HEK293 (cell line): Measurements from ENCODE around the gene BCOR.

ENCODE experiments used
- CTCF ChIA-PET: fragments of 350-600 bp; formaldehyde crosslinking; extraction: SDS; loops from one replicate; lab custom pipeline; 2021; ENCODE audit warnings: antibody characterized with exemption; lab: Yijun Ruan, JAX
- POLR2A ChIA-PET: fragments of 300-600 bp; formaldehyde crosslinking; extraction: SDS; loops from one replicate; lab custom pipeline; 2020; ENCODE audit warnings: antibody characterized with exemption, inconsistent platforms; lab: Yijun Ruan, JAX
- H3K27ac ChIP-seq: fragments of 200-500 bp; sonication (Bioruptor generic); 2 replicates; pipeline ENCODE4 v1.5.1; 2014; ENCODE audit warnings: low read depth, low read length, control low read depth, inconsistent platforms; ENCODE audit errors: extremely low read depth
- H3K36me3 ChIP-seq, 2 experiments: fragments of 200-500 bp in 1 of 2; sonication (Bioruptor generic) in 1 of 2; 1 replicate in 1 of 2; 2 replicates in 1 of 2; pipeline ENCODE4 v1.5.1; 2014 to 2017; ENCODE audit warnings: inconsistent platforms in 2 of 2, low read length in 2 of 2; ENCODE audit not compliant: control insufficient read depth in 2 of 2, insufficient read depth in 1 of 2
- H3K4me1 ChIP-seq: fragments of 200-500 bp; sonication (Bioruptor generic); 2 replicates; pipeline ENCODE4 v1.5.1; 2014; ENCODE audit warnings: mild to moderate bottlenecking, low read length, inconsistent platforms; ENCODE audit not compliant: control insufficient read depth, insufficient read depth
- H3K4me3 ChIP-seq: 2 replicates; pipeline ENCODE4 v1.5.1; 2011; ENCODE audit warnings: low read depth, mild to moderate bottlenecking, control low read depth, low read length, moderate library complexity
- H3K9me3 ChIP-seq: fragments of 200-500 bp; sonication (Bioruptor generic); 2 replicates; pipeline ENCODE4 v1.5.1; 2014; ENCODE audit warnings: low read depth, low read length, inconsistent platforms; ENCODE audit not compliant: control insufficient read depth, insufficient read depth
- BCL11A ChIP-seq: fragments of 450-650 bp; formaldehyde crosslinking; IDR thresholded peaks from 2 replicates; pipeline ENCODE4 v1.5.1; 2016; ENCODE audit warnings: low read depth, missing biosample characterization, missing genetic modification characterization
- GFI1B ChIP-seq: fragments of 450-650 bp; formaldehyde crosslinking; IDR thresholded peaks from 2 replicates; pipeline ENCODE4 v1.5.1; 2016; ENCODE audit warnings: missing biosample characterization, missing genetic modification characterization
- GLIS1 ChIP-seq: fragments of 450-650 bp; formaldehyde crosslinking; IDR thresholded peaks from 2 replicates; pipeline ENCODE4 v1.5.1; 2016; ENCODE audit warnings: missing biosample characterization, missing genetic modification characterization
- PRDM4 ChIP-seq: fragments of 450-650 bp; formaldehyde crosslinking; IDR thresholded peaks from 2 replicates; pipeline ENCODE4 v1.5.1; 2017; ENCODE audit warnings: missing biosample characterization, missing genetic modification characterization
- REST ChIP-seq: fragments of 450-650 bp; formaldehyde crosslinking; IDR thresholded peaks from 2 replicates; pipeline ENCODE4 v1.5.1; 2016; ENCODE audit warnings: missing biosample characterization, missing genetic modification characterization
- ZFP41 ChIP-seq: fragments of 450-650 bp; formaldehyde crosslinking; IDR thresholded peaks from 2 replicates; pipeline ENCODE4 v1.5.1; 2016; ENCODE audit warnings: missing biosample characterization, missing genetic modification characterization, borderline replicate concordance
- ZNF148 ChIP-seq: fragments of 450-650 bp; formaldehyde crosslinking; IDR thresholded peaks from 2 replicates; pipeline ENCODE4 v1.5.0; 2017; ENCODE audit warnings: missing biosample characterization, missing genetic modification characterization, borderline replicate concordance
- ZNF302 ChIP-seq: fragments of 450-650 bp; formaldehyde crosslinking; IDR thresholded peaks from 2 replicates; pipeline ENCODE4 v1.5.1; 2016; ENCODE audit warnings: missing biosample characterization, missing genetic modification characterization, low read depth
- ZNF362 ChIP-seq: fragments of 450-650 bp; formaldehyde crosslinking; IDR thresholded peaks from 2 replicates; pipeline ENCODE4 v1.5.1; 2016; ENCODE audit warnings: missing biosample characterization, missing genetic modification characterization
- ZNF639 ChIP-seq: fragments of 450-650 bp; formaldehyde crosslinking; IDR thresholded peaks from 2 replicates; pipeline ENCODE4 v1.5.1; 2016; ENCODE audit warnings: missing biosample characterization, missing genetic modification characterization
- ZNF664 ChIP-seq: fragments of 450-650 bp; formaldehyde crosslinking; IDR thresholded peaks from 2 replicates; pipeline ENCODE4 v1.5.1; 2016; ENCODE audit warnings: missing biosample characterization, missing genetic modification characterization

BCOR gene

DNA sequence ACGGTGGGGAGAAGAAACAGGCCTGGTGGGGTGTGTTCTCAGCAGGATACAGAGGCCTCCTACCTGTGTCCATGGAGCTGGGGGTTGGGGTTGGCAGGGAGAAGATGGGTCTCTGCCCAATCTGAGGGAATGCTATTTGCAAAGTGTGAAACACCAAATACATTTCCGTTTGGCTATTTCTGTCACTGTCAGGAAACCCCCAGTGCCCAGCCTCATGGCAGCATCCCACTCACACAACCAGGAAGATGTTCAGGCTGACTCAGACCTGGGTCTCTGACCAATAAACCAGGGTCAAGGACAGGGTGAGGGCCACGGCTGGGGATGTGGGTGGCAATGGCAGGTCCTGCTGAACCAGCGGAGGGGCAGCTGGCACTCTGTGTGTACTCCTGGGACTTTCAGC, 41.3 kb downstream of the BCOR start:
- Histone ChIP-seq H3K4me3 (no peak overlapping the region), H3K4me1 (no peaks in the 10 kb centered on the region), H3K27ac (no peak overlapping the region), H3K9me3 (peaks cover 2% of the 10 kb centered on the region; the same call in 1 of the 2 replicates), H3K36me3 (peaks cover 40 to 100% of the 10 kb centered on the region in 2 experiments)
- CTCF ChIA-PET = interaction anchor here (0.6 to 1.0 kb wide), 3 partner anchors 43 to 242 kb away, joined by 3 to 5 read pairs (median 3); no protein-coding TSS in a partner anchor
- POLR2A ChIA-PET = no interaction called here
- TF ChIP-seq GFI1B (tag by site-specific recombination) = no peak
- TF ChIP-seq GLIS1 = peak; percentile 41; the same call in 1 of the 2 replicates

DNA sequence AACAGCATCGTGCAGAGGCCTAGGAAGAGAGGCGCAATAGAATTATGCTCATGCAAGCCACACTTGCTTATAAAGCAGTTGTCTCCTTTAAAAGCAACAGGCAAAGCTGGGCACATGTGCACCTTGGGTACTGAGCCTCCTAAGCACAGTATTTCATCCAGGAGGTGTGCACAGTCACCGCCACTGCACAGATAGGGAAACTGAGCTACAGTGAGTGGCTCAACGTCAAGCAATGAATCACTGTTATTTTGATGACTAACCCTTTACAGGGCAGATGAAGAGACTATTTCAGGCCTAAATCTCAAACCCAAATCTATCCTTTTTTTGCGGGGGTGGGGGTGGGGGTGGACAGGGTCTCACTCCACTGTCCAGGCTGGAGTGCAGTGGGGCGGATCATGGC, 42.3 kb downstream of the BCOR start:
- H3K4me3 ChIP-seq = no peak overlapping the region
- H3K4me1 ChIP-seq = no peaks in the 10 kb centered on the region
- TF ChIP-seq ZNF664 (tag by site-specific recombination) = no peak
- TF ChIP-seq ZNF362 (tag by site-specific recombination) = no peak
- no peak for TF ChIP-seq ZNF302
- no peak for TF ChIP-seq PRDM4
- no peak for TF ChIP-seq ZNF639 (tag by site-specific recombination)
- TF ChIP-seq BCL11A = no peak
- TF ChIP-seq REST (tag by site-specific recombination) = no peak
- no peak for TF ChIP-seq ZNF148 (tag by site-specific recombination)
- TF ChIP-seq ZFP41 (tag by site-specific recombination) = no peak
- no peak for TF ChIP-seq GLIS1
- TF ChIP-seq, all 188 proteins: peak for 0
- ChIA-PET POLR2A (no interaction called here), CTCF (no interaction called here)
- H3K9me3 ChIP-seq = peaks cover 2% of the 10 kb centered on the region; the same call in 1 of the 2 replicates
- H3K27ac ChIP-seq = no peak overlapping the region
- peaks cover 45 to 100% of the 10 kb centered on the region in 2 experiments for H3K36me3 ChIP-seq
